Stimulated activated naive B cell treated with anti-CD40 and anti-IgM and Interleukin-4, amounts not matched to agents 10 μg/mL and 1 μg/mL and 100 μg/mL, for 72 hours (primary cell): ENCODE measurements around the gene SPRY4.
"Not testable (repeated sequence)": the region's sequence is repeated elsewhere in the genome, so short reads cannot be mapped to it uniquely, and the experiment has no call there.

Experiments
- ATAC-seq, 2 donors: fragments of 150-1000 bp; cut with Tn5 transposase; replicated peaks; 2 replicates each; pipeline ENCODE4 v1.10.0; 2021; ENCODE audit warnings: moderate library complexity in 1 of 2
- DNase-seq: peaks from one replicate; pipeline ENCODE4 v3.0.0; 2021
- H3K27ac Mint-ChIP-seq: one replicate; pipeline ENCODE4 v1.8.0; 2022; ENCODE audit warnings: mild to moderate bottlenecking, mixed read lengths
- H3K27me3 Mint-ChIP-seq, 2 donors: one replicate each; pipeline ENCODE4 v1.8.0; 2022; ENCODE audit warnings: mixed read lengths in 2 of 2
- H3K36me3 Mint-ChIP-seq, 2 donors: one replicate each; pipeline ENCODE4 v1.8.0; 2022; ENCODE audit warnings: mixed read lengths in 2 of 2, mild to moderate bottlenecking in 1 of 2
- H3K4me1 Mint-ChIP-seq, 2 donors: one replicate each; pipeline ENCODE4 v1.8.0; 2022; ENCODE audit warnings: mixed read lengths in 2 of 2, mild to moderate bottlenecking in 1 of 2
- H3K4me3 Mint-ChIP-seq, 2 donors: one replicate each; pipeline ENCODE4 v1.8.0; 2022; ENCODE audit warnings: mild to moderate bottlenecking in 2 of 2, mixed read lengths in 2 of 2, moderate library complexity in 1 of 2
- H3K9me3 Mint-ChIP-seq, 2 donors: one replicate each; pipeline ENCODE4 v1.8.0; 2022; ENCODE audit warnings: mixed read lengths in 2 of 2, mild to moderate bottlenecking in 1 of 2

Gene SPRY4

DNA sequence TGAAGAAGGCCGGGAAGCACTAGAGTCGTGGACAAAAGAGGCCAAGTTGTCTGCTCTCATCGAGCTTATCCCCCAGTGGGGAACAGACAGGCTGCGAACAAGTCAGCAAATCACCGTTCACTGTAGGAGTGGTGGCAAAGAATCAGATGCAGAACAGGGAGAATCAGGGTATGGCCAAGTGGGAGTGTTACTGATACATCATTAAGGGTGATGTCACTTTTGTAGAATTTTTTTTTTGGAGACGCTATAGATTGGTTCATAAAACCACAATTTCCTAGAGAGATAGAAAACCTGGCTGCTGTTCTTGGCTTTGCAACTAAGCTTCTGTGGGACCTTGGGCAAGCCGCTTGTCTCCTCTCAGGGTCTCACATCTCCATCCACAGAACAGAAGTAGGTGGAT is 21.3 kb downstream of the SPRY4 start:
- no peak for DNase-seq

DNA sequence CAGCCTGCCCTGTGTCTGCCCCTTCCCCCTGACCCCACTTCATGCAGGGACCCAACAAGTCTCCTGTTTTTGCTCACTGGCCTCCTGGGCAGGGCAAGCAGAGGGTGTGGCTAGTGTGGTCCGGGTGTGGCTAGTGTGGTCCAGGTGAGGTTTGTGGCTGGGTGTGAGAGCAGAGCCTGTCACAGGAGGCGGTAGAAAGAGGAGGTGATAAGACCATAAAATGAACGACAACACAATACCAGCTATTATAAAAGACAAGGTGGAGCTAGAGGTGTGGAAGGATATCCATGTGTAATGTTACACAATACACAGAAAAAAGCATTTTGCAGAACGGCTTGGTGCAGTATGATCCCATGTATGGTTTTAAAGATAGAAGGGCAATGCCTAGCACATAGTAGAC is 23.3 kb downstream of the SPRY4 start:
- H3K4me3 Mint-ChIP-seq: no peak overlapping the region
- peaks cover 0 to 1% of the 10 kb centered on the region in 2 donors for H3K27me3 Mint-ChIP-seq
- no peaks in the 10 kb centered on the region for H3K4me1 Mint-ChIP-seq
- H3K27ac Mint-ChIP-seq: no peak overlapping the region
- H3K9me3 Mint-ChIP-seq: no peaks in the 10 kb centered on the region
- no peak for ATAC-seq
- no peaks in the 10 kb centered on the region for H3K36me3 Mint-ChIP-seq
- no peak for DNase-seq

More for the DNA sequence above, 21.3 kb downstream of the SPRY4 start:
- no peaks in the 10 kb centered on the region for H3K27me3 Mint-ChIP-seq
- H3K36me3 Mint-ChIP-seq: no peaks in the 10 kb centered on the region
- ATAC-seq: no peak
- H3K4me3 Mint-ChIP-seq: no peak overlapping the region
- no peaks in the 10 kb centered on the region for H3K9me3 Mint-ChIP-seq
- no peak overlapping the region for H3K27ac Mint-ChIP-seq
- H3K4me1 Mint-ChIP-seq: no peaks in the 10 kb centered on the region

DNA sequence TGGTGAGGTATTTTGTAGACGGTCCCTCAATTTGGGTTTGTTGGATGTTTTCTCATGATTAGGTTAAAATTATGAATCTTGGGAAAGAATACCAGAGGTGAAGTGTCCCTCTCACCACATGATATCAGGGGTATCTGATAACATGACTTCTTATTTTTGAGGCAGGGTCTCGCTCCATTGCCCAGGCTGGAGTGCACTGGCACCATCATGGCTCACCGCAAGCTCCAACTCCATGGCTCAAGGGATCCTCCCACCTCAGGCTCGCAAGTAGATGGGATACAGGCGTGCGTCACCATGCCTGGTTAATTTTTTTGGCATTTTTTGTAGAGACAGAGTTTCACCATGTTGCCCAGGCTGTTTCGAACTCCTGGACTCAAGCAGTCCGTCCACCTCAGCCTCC is 24.1 kb downstream of the SPRY4 start:
- ATAC-seq (no peak), DNase-seq (no peak)
- Mint-ChIP-seq H3K4me3 (no peak overlapping the region), H3K27me3 (peaks cover 0 to 8% of the 10 kb centered on the region in 2 donors), H3K4me1 (no peaks in the 10 kb centered on the region), H3K36me3 (no peaks in the 10 kb centered on the region), H3K27ac (no peak overlapping the region), H3K9me3 (no peaks in the 10 kb centered on the region)

DNA sequence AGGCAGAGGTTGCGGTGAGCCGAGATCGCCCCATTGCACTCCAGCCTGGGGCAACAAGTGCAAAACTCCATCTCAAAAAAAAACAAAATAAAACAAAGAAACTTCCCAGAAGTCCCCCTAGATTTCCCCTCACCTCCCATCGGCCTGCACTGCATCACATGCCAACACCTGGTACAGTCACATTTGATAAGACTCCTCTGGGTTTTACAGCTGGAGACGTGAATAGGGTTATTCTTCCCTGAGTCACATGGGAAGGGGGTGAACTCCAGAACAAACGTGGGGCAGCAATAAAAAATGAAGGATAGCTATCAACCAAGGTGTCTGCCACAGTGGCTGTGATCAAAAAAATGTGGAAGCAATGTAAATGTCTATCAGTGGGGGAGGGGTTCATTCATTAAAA is 26.0 kb downstream of the SPRY4 start:
- no peak for DNase-seq
- Mint-ChIP-seq H3K27ac (no peak overlapping the region), H3K4me1 (no peaks in the 10 kb centered on the region), H3K9me3 (no peaks in the 10 kb centered on the region), H3K36me3 (peaks cover 0 to 2% of the 10 kb centered on the region in 2 donors), H3K27me3 (peaks cover 0 to 13% of the 10 kb centered on the region in 2 donors), H3K4me3 (no peak overlapping the region)
- no peak for ATAC-seq

DNA sequence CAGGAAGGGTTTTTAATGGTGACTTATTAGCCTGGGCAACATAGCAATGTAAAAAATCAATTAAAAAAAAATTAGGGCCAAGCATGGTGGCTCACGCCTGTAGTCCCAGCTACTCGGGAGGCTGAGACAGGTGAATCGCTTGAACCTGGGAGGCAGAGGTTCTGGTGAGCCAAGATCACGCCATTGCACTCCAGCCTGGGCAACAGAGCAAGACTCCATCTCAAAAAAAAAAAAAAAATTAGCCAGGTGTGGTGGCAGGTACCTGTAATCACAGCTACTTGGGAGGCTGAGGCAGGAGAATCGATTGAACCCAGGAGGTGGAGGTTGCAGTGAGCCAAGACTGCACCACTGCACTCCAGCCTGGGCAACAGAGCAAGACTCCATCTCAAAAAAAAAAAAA is 27.0 kb downstream of the SPRY4 start:
- not testable (repeated sequence) for DNase-seq, H3K4me3 Mint-ChIP-seq, H3K36me3 Mint-ChIP-seq, H3K9me3 Mint-ChIP-seq, H3K27ac Mint-ChIP-seq, ATAC-seq, H3K4me1 Mint-ChIP-seq
- peaks cover 6 to 13% of the 10 kb centered on the region in 2 donors for H3K27me3 Mint-ChIP-seq

DNA sequence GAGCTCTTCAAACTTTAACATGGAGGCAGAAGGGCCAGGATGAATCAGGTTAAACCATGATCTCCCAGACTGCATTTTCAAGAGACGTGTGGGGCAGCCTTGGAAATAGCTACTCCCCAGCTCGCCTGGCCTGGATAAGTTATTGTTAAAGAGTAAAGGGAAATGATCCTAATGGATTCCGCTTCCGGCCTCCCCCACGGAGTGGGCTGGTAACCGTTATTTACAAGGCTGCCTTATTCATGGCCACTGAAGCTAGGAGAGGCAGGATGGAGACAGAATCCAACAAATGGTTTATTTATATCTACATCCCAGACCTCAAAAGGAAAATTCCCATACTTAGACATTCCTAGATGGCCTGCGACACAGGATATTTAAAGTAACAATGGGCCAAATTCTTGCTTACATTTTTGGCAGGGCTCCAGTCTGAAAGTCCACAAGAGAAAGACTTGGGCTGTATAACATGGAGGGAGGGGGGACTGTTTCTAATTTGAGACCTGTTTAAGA is 27.9 kb downstream of the SPRY4 start:
- H3K4me1 Mint-ChIP-seq: no peaks in the 10 kb centered on the region
- ATAC-seq: no peak
- DNase-seq: no peak
- H3K27me3 Mint-ChIP-seq: peaks cover 6 to 13% of the 10 kb centered on the region in 2 donors
- H3K36me3 Mint-ChIP-seq: peaks cover 0 to 2% of the 10 kb centered on the region in 2 donors
- no peak overlapping the region for H3K27ac Mint-ChIP-seq
- H3K4me3 Mint-ChIP-seq: no peak overlapping the region
- no peaks in the 10 kb centered on the region for H3K9me3 Mint-ChIP-seq

DNA sequence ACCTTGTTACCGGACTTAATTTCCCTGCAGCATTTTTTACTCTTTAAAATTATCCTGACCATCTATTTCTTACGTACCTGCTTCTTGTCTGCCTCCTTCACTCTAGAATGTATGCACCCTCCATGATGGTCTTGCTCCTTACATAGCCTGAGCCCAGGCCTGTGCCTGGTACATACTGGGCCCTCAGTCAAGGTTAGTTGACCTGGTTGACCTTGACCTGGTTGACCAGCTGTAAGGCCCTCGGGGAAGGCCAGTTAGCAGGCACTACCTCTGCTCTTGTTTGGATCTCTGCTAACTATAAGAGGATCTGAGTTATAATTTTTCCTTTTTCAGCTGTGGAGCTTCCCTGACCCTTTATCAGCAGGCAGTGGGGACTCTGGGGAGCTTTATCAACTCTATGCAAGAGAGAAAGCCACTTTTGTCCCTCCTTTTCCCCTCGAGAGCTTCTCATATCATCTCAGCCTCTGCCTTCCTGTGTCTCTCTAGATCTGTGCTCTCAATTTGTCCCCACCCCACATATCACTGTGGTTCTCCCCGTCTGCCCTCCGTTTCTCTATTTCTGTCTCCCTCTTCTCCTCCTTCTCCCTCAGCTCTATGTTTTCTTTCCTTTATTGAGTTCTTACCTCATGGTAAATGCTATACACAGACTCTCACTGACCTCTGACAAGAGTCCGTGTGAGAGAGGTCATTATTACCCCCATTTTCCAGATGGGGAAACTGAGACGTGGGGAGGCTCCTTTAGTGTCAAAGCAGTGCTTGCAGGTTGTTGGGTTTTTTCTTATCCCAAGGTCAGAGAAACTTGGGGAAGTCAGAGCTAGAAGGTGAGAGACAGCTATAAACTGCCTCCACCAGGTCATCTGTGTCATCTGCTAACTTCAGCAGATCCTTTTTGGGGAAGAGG is 28.6 kb downstream of the SPRY4 start:
- Mint-ChIP-seq H3K4me1 (no peaks in the 10 kb centered on the region), H3K36me3 (peaks cover 0 to 2% of the 10 kb centered on the region in 2 donors), H3K27me3 (peaks cover 6 to 13% of the 10 kb centered on the region in 2 donors), H3K4me3 (no peak overlapping the region), H3K9me3 (no peaks in the 10 kb centered on the region), H3K27ac (no peak overlapping the region)
- ATAC-seq: no peak
- no peak for DNase-seq

DNA sequence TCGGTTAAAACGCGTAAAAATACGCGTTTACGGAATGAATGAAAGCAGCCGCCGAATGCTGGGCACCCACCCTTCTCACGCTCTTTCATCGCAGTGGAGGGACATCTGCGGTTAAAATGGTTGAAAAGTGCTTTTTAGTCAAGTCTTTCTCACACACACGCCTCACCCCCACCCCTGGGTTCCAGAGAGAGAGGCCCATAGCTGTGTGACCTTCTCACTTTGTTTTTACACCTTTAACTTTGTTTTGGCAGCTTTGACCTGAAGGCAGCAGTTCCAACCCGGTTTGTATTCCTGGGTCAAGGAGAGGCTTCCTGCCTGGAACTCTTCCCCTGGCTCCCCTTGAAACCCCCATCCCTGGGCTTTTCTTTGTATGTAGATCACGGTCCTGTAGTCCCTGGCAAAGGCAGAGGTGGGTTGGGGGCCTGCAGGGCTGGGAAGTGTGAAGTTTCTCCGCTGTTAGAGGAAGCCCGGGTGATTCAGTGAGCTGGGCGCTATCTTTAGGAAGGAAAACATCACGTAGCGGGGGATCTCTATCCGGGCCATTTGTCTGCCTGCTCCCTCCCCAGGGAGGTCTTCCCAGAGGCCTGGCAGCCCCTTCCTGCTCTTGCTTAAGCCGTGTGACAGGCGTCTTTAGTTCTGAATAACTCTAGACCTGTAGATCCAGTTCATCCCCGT is 29.6 kb downstream of the SPRY4 start:
- Mint-ChIP-seq H3K27me3 (peaks cover 6 to 13% of the 10 kb centered on the region in 2 donors), H3K4me1 (peaks cover 0 to 3% of the 10 kb centered on the region in 2 donors), H3K27ac (no peak overlapping the region), H3K4me3 (no peak overlapping the region), H3K36me3 (peaks cover 0 to 2% of the 10 kb centered on the region in 2 donors), H3K9me3 (no peaks in the 10 kb centered on the region)
- DNase-seq (no peak), ATAC-seq (no peak)

DNA sequence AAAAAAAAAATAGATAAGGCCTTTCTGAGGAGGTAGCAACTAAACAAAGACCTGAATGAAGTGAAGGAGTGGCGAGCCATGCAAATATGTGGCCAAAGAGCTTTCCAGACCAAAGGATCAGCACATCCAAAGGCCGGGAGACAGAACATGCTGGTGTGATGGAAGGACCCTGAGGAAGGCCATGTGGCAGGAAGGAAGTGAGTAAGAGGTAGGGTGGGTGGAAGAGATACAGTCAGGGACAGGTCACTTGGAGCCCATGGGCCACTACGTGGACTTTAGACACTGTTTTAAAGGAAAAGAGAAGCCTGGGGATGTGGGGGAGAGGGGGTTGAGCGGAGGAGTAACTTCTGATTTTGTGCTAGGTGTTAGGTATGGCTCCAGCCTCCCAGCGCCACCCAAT is 31.3 kb downstream of the SPRY4 start:
- no peak overlapping the region for H3K27ac Mint-ChIP-seq
- H3K4me3 Mint-ChIP-seq: no peak overlapping the region
- DNase-seq (no peak), ATAC-seq (no peak)
- H3K4me1 Mint-ChIP-seq: peaks cover 2 to 4% of the 10 kb centered on the region in 2 donors
- no peaks in the 10 kb centered on the region for H3K9me3 Mint-ChIP-seq
- H3K36me3 Mint-ChIP-seq: peaks cover 0 to 2% of the 10 kb centered on the region in 2 donors
- peaks cover 6 to 13% of the 10 kb centered on the region in 2 donors for H3K27me3 Mint-ChIP-seq

DNA sequence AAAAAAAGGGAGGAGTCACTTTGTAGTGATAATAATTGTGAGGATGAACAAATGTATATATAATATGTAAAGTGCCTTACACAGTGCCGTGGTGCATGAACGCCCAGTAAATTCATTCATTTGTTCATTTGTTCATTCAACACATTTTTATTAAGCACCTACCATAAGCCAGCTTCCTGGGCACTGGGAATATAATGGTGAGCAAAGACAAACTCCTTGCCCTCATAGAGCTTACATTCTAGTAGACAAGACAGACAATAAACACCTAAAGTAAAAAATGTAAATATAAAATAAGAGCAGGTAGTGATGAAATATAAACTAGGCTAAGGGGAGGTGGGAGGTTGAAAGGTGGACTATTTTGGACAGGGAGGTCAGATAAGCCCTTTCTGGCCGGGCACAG is 32.0 kb downstream of the SPRY4 start:
- Mint-ChIP-seq H3K9me3 (no peaks in the 10 kb centered on the region), H3K36me3 (peaks cover 0 to 2% of the 10 kb centered on the region in 2 donors), H3K27me3 (peaks cover 6 to 13% of the 10 kb centered on the region in 2 donors), H3K27ac (no peak overlapping the region), H3K4me3 (no peak overlapping the region), H3K4me1 (peaks cover 9% of the 10 kb centered on the region in 2 donors)
- no peak for DNase-seq
- no peak for ATAC-seq

DNA sequence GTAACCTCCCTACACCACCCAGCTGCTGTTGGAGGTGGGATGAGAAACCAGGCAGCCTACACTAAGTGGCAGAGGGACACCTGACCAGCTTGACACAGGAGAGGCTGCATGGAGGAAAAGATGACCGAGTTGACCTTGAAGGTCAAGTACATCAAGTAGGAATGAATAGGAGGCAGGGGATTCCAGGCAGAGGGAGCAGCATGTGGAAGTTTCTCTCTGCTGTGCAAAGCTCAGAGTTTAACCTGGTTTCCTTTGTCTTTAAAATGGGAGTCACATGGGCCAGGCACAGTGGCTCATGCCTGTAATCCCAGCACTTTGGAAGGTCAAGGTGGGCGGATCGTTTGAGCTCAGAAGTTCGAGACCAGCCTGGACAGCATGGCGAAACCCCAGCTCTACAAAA is 32.6 kb downstream of the SPRY4 start:
- Mint-ChIP-seq H3K27ac (no peak overlapping the region), H3K4me3 (no peak overlapping the region), H3K36me3 (peaks cover 0 to 2% of the 10 kb centered on the region in 2 donors), H3K4me1 (peaks cover 14 to 15% of the 10 kb centered on the region in 2 donors), H3K9me3 (no peaks in the 10 kb centered on the region), H3K27me3 (peaks cover 8 to 13% of the 10 kb centered on the region in 2 donors)
- DNase-seq: no peak
- ATAC-seq: no peak

DNA sequence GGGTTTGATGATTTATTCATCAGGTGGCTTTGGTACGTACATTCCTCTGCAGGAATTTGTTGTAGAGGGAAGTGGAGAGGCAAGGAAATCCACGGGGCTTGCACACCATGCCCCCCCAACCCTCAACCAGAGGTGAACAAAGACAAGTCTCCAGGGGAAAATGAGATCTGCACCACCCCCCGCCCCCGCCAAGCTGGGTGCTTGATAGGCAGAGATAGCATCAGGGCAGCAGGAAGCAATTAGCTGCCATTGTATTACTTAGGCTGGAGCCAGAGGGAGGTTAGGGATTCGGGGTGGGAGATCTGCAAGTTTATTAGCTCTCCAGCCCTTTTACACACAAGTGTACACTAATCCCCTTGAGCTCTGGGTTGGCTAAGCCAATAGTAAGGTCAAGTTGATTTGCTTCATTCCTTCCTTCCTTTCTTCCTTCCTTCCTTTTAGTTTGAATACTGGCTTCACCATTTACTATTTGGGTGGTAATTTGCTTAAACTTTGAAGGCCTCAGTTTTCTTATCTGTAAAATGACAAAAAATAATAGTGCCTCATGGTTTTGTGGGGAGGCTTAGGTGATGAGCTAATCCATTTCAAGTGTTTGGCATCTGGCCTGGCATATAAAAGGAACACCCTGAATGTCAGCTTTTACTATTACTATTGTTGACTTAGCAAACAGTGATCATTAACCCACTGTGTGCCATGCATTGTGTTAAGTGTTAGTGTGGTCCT is 34.1 kb downstream of the SPRY4 start:
- H3K9me3 Mint-ChIP-seq: no peaks in the 10 kb centered on the region
- ATAC-seq (no peak), DNase-seq (no peak)
- no peak overlapping the region for H3K27ac Mint-ChIP-seq
- peaks cover 0 to 2% of the 10 kb centered on the region in 2 donors for H3K36me3 Mint-ChIP-seq
- H3K4me3 Mint-ChIP-seq: no peak overlapping the region
- peaks cover 16 to 17% of the 10 kb centered on the region in 2 donors for H3K4me1 Mint-ChIP-seq
- peaks cover 5 to 10% of the 10 kb centered on the region in 2 donors for H3K27me3 Mint-ChIP-seq

DNA sequence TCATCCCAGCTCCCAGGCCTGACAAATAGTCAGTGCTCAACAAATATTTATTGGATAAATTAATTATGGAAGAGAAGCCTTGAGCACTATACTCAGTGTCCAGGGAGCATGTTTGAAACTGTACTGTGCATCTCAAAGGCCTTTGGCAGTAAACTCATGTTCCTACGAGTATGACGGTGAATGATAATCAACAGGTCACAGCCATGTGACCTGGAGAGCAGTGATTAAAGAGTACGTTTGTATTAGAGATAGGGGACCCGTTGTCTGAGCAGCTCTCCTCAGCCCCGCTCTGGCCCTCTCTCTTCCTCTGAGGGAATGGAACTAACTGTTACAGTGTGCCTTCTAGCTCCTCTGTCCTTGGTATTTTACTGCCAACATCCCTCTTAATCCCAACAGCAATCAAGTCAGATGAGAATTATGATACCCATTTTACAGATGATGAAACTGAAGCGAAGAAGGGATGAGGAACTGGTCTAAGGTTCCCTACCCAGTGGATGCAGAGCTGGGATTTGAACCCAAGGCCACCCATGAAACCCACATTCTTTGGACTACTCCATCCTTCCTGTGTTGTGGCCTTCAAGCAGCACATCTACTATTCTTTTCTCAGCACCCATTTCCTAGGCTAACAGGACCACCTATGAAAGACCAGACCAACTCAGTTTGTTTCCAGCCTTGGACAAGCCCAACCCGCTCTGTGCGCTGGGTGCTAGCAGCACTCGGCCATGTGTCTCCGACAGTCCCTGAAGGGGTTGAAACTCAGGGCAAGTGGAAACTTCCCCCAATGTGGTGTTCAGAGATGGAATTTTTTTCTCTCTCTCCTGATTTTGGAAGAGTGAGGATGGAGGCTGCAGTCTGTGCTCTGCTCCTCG is 34.9 kb downstream of the SPRY4 start:
- H3K36me3 Mint-ChIP-seq: peaks cover 0 to 2% of the 10 kb centered on the region in 2 donors

More for the DNA sequence above, 34.9 kb downstream of the SPRY4 start:
- Mint-ChIP-seq H3K27me3 (peaks cover 5 to 10% of the 10 kb centered on the region in 2 donors), H3K9me3 (no peaks in the 10 kb centered on the region), H3K4me1 (peaks cover 16 to 17% of the 10 kb centered on the region in 2 donors), H3K4me3 (no peak overlapping the region), H3K27ac (no peak overlapping the region)
- no peak for DNase-seq
- ATAC-seq: no peak
